AG10803 (cell line): Measurements from ENCODE around the gene ADGRB2.

ENCODE experiments used
- DNase-seq: peaks from one replicate; pipeline ENCODE4 v3.0.0; 2010; ENCODE audit warnings: low read depth
- H3K4me3 ChIP-seq: 2 replicates; pipeline ENCODE4 v1.5.1; 2011; ENCODE audit warnings: mild to moderate bottlenecking, low read length, control low read depth
- TF ChIP-seq, protein P1 (sequence below): conservative IDR thresholded peaks from 2 replicates; pipeline ENCODE4 v1.5.1; 2011; ENCODE audit warnings: mild to moderate bottlenecking, low read length, control low read depth, inconsistent platforms

The ADGRB2 gene

DNA sequence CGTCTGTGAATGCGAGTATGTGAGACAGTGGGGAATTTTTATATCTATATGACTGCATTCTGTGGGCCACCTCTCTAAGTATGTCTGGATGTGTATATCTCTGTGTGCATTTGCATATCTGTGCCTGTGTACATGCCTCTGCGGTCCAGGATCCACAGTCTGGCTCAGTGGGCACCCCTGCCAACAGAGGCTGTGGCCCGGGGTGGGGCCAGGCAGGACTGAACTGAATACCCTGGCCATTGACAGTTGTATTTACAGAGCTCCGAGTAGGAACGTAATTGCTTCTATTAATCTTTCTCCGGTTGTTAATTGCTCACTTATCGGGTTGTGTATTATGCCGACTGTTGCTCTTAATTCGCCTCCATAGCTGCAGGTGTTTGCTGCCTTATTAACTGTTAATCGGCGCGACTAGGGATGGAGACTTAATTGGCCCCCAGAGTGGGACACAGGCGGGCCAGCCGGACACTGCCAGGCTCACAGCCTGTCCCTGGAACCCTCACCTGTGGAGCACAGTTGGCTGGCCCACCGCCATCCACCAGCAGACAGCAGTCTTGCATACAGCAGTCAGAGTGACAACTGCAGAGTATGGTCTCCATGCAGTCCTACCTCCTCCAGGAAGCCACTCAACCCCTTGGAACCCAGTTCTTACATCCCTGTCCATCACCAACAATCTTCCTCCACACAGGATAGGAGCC lies 22.4 kb upstream of the ADGRB2 start:
- H3K4me3 ChIP-seq = no peak overlapping the region
- DNase-seq = no peak
- TF ChIP-seq, protein P1, sequence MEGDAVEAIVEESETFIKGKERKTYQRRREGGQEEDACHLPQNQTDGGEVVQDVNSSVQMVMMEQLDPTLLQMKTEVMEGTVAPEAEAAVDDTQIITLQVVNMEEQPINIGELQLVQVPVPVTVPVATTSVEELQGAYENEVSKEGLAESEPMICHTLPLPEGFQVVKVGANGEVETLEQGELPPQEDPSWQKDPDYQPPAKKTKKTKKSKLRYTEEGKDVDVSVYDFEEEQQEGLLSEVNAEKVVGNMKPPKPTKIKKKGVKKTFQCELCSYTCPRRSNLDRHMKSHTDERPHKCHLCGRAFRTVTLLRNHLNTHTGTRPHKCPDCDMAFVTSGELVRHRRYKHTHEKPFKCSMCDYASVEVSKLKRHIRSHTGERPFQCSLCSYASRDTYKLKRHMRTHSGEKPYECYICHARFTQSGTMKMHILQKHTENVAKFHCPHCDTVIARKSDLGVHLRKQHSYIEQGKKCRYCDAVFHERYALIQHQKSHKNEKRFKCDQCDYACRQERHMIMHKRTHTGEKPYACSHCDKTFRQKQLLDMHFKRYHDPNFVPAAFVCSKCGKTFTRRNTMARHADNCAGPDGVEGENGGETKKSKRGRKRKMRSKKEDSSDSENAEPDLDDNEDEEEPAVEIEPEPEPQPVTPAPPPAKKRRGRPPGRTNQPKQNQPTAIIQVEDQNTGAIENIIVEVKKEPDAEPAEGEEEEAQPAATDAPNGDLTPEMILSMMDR = no peak

DNA sequence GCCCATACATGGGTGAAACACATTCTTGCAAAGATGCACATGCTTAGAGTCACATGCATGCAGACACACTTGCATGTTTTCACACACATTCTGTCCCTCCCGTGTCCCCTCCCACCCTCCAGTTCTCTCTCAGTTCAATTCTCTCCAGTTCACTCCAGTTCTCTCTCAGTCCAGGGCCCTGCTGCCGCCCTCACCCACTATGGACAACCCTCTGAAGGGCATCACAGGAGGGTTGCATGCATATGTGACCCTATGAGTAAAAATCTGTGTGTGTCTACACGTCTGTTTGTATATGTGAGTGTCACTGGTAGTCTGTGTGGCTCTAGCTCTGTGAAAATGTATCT lies 21.8 kb upstream of the ADGRB2 start:
- TF ChIP-seq, protein P1 = no peak
- DNase-seq = no peak
- H3K4me3 ChIP-seq = no peak overlapping the region

DNA sequence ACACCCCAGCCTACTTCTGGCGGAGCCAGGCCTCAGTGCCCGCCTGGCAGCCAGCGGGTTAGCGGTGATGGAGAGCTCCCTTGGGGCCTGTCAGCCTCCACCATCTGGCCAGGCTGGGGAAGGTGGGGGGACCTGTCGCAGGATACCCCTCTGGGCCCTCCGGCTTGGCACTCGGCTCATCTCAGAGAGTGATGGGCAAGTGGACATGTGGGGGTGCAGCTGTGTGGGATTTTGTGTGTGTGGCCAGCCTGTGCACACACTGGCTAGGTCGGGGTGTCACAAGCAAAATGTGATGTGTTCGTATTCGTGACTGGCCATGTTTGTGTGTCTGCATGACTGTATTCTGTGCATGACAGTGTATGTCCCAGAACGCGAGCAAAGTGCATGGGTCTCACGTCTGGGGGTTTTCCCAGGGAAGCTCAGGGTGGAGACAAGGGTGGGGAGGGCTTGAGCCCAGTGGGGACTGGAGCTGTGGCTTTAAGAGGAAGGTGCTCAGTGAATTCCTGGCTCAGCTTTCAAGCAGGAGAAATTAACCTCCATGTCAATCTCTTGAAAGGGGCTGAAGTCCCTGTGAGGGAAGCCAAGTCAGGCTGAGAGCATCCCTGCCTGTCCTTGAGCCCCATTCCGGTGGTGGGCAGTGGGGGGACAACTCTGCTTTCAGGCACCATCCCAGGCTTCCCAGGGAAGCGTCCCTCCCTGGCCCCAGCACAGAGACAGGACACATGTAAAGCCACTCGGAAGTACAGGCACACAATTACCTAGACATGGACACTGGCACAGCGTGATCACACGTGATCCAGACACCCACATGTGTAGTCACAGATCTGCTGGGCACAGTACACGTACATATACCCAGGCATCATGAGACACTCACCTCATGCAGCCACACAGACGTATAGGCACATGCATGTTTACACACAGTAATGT lies 21.1 kb upstream of the ADGRB2 start:
- DNase-seq = no peak
- H3K4me3 ChIP-seq = no peak overlapping the region
- TF ChIP-seq, protein P1 = no peak

DNA sequence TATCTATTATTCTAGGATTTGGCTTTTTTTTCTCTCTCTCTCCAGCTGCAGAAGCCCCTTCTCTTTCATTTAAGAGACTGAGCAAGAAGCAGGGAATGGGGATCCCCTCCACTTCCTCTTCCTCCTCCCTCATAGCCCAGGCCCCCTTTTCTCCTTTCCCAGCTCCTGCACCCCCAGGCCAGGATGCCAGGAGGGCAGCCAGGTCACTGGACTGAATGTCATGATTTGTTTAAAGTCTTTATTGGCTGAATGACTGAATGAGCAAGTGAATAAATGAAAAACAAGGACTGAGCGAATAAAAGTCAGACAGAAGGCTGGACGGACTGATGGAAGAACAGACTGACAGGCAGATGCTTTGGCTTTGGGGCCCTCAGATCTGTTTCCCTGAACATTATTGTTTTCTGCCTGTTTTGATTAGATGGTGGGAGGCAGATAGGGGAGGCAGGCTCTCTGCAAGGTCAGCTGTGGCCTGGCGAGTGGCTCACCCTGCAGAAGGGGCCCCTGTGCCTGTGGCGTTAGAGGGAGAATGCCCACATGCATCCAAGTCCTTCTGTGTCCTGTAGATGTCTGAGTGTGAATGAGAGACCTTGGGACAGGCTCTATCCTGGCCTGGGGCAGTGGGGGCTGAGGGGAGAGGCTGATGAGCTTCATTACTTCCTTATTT lies 20.3 kb upstream of the ADGRB2 start:
- DNase-seq = no peak
- H3K4me3 ChIP-seq = no peak overlapping the region
- TF ChIP-seq, protein P1 = no peak

DNA sequence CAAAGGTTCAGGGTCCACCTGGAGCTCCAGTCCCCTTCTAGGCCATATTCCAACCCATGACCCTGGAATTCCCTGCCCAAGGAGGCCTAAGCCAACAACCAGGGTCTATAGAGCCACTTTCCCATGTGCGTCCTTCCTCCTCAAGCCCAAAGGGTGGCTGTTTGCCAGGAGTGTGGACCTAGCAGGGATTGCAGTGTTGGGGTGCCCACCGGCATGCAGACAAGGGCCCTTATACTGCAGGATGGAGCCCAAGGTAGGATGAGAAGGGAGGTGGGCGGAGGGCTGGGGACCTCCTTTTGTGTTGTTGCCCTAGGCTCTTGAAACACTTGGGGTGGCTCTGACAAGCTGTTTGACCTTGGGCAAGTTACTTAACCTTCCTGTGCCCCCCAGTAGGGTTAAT lies 19.7 kb upstream of the ADGRB2 start:
- H3K4me3 ChIP-seq = no peak overlapping the region
- TF ChIP-seq, protein P1 = no peak
- no peak for DNase-seq

DNA sequence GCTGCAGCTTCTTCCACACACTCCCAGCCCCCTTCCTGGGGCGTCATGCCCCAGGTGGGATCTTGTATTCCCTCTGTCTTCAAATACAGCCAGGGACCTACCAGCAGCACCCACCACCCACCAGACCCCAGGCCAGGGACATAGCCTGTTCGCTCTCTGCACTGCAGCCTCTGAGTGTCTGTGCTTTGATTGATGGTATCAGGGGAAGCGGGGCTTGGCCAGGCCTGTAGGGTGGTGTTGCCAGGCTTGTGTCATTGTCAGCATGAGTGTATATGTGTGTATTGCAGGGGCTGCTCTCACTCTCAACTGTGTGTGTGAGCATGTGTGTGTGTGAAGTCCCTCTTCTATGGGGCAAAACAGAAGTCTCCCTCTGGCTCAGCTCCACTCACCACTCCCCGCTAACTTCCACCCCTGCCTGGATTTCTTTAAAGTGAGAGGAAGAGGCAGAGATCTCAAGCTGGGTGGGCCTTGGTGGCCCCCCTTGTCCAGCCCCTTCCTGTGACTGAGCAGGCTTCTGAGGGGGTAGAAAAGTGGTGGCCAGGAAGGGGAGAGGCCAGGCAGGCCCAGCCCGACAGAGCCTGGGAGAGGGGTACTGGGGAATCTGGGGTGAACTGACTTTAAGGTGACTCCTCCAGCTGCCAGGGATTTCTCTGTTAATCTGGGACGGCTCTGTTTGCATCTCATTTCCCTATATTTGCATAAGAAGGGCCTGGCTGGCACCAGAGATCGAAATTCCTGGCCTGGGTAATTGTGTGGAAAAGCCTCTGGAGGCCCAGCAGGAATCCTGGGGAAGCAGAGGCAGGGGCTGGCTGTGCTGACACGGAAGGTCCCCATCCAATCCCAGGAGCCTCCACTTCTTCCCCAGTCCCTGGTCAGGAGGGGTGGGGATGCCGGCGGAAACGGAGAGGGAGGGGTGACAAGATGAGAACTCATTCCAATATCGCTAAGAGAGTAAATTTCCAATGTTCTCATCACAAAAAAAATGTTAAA lies 18.6 kb upstream of the ADGRB2 start:
- no peak overlapping the region for H3K4me3 ChIP-seq
- TF ChIP-seq, protein P1 = no peak
- no peak for DNase-seq
